HG03442 (cell line): Measurements from ENCODE around the gene MAPRE2.

Source experiments
- ATAC-seq: cut with Tn5 transposase; IDR thresholded peaks from one replicate; pipeline ENCODE4 v1.9.1; 2021; ENCODE audit warnings: mild to moderate bottlenecking, moderate library complexity; ENCODE audit not compliant: unreplicated experiment

Gene MAPRE2

DNA sequence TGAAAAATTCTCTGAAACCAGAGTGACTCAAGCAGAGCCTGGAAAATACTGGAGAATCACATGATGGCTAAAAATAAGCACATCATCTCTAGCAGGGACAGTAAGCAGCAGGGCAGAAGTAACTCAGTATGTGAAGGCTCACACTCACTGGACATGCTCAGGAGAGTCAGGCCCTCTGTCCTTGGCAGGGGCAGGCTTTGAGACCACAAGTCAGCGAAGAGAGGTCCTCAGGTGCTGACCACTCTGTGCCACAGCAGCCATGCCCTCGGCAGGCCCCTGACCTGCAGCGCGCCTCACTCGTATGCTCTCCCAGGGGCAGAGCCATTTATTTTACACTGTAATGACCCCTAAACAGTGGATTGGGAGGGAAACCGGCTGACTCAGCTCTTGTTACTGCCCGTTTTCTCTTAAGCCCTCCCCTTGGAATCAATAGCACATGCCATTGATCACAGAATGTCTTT, 76.8 kb downstream of the MAPRE2 start:
- no peak for ATAC-seq

DNA sequence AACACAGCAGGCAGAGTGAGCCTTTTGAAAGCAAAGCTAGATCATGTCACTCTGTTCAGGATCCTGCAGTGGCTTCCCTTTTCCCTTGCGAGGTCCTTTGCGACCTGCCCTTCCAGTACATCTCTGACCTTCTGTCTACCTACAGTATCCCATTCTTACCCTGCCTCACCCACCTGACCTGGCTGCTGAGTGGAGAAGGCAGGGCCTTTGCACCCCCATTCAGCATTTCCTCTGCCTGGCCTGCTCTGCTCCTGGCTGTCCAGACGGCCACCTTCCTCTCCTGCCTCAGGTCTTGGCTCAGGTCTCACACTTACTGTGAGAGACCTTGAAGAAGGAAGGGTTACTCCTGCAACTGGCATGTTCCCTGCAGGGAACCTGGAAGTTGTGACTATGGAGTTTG, 77.4 kb downstream of the MAPRE2 start:
- no peak for ATAC-seq

- ATAC-seq = no peak
Observed at GRCh38 chr18:35121038-35121437, 79.8 kb downstream of the MAPRE2 start.

- no peak for ATAC-seq
Observed at GRCh38 chr18:35121531-35121930, 80.3 kb downstream of the MAPRE2 start.

DNA sequence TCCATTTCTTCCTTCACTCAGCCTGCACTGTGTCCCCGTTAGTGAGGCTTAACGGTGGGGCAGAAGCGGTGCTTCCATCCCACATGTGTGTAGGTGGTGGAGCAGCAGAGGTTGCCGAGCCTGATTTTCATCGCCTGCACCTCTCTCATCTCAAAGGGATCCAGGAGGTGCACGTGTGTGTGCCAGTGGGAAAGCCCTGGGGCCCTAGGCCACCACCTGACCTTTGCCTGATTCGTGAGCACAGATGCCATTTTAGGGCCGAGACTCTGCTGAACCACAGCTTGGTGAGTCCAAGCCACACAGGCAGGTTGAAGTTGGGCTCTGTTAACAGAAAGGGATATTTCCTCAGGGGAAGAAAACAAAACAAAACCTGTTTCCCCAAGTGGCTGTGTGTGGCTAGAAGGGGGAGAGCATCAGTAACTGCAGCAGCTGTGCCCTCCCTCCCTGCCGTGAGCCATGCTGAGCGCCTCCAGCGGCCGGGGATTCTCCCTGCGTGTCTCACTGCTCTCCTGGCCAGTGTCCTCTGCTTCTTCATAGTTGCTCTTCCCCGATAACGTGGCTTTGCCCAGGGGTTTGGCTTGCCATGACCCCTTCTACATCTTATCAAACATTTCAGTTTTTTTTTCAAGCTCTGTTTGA, 81.5 kb downstream of the MAPRE2 start:
- no peak for ATAC-seq

DNA sequence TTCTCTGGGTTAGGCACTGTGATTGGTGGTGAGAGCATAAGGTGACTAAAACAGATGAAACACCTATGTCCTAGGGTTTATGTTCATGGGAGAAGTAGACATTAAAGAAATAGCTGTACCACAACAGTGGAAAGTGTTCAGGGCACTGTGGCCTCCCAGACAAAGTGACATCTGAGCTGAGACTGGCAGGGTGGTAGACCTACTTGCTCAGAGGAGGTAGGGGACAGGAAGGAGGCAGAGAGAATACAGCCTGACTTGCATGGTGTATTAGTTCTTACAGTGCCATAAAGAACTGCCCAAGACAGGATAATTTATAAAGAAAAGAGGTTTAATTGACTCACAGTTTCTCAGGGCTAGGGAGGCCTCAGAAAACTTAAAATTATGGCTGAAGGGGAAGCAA, 82.6 kb downstream of the MAPRE2 start:
- no peak for ATAC-seq

- no peak for ATAC-seq
Observed at GRCh38 chr18:35127201-35127600, 86.0 kb downstream of the MAPRE2 start.

- ATAC-seq = no peak
Observed at GRCh38 chr18:35128675-35129074, 87.5 kb downstream of the MAPRE2 start.

DNA sequence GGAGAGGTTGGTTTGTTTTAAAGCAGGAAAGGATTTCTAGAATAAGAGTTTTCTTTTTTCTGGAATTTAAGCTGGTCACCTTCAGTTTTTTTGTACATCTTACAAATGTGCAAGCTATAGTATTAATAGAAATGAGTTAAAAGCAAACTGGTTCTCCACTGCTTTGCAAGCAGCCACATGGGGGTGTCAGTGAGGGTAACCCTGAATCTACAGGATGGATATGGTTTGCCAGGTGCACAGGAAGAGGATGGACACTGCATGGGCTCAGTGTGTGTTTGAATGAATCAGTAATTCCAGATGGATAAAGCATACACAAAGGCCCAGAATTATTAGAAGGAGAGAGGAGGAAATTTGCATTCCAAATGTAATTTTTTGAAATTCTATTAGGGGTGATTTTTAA, 89.0 kb downstream of the MAPRE2 start:
- no peak for ATAC-seq

DNA sequence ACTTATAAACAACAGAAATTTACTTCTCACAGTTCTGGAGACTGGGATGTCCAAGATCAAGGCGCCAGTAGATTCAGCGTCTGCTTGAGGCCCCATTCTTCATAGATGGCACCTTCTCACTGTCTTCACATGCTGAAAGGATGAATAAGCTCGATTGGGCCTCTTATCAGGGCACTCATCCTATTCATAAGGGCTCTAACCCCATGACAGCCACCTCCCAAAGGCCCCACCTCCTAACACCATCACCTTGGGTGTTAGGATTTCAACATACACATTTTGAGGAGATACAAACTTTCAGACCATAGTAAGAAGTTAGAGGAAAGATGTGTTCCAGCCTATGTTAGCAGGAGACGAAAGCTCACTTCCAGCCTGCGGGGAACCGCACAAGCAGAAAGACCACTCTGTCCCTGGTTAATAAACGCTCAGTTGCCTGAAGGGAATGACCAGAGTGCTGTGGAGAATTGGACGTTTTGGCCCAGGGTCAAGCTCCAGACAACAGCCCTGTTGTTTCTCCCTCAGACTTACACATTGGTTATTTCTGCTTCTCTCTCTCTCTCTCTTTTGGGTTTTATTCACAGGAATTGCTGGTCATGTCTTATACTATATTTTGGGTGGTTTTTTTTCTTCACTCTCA, 90.3 kb downstream of the MAPRE2 start:
- no peak for ATAC-seq

- ATAC-seq = no peak
Observed at GRCh38 chr18:35132021-35132902, 91.0 kb downstream of the MAPRE2 start.

GRCh38 chr18:35134190-35134730, 93.0 kb downstream of the MAPRE2 start:
- ATAC-seq = no peak

DNA sequence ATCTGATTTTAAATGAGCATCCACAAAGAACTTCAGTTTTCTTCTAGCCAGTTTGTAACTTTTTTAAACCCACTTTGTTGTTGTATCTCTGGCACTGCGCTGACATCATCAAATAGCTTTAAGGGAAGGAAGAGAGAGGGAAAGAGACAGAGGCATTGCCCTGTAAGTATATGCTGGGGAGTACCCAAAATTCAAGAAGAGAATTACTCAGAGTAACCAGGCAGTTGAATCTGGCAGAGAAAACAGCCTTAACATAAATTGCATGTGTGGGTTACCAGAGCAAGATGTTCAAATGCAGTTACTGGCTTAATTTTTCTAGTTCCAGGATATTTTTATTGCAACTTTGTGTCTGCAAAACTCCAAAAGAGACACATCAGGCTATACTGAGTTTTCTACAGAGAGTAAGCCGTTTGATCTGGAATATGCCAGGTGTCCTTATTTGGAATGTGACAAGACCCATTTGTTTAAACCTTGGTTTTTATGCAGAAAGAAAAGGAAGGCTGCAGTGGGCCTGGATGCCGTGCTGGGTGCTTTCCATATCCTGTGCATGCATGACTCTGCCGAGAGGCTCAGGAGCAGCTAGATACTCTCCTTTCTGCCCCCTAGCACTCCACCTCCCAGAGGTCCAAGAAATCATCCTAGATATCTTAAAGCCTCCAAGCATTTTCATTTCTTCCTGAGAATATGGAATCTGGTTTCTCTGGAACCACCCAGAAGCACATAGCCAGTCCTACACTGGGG, 93.7 kb downstream of the MAPRE2 start:
- no peak for ATAC-seq

DNA sequence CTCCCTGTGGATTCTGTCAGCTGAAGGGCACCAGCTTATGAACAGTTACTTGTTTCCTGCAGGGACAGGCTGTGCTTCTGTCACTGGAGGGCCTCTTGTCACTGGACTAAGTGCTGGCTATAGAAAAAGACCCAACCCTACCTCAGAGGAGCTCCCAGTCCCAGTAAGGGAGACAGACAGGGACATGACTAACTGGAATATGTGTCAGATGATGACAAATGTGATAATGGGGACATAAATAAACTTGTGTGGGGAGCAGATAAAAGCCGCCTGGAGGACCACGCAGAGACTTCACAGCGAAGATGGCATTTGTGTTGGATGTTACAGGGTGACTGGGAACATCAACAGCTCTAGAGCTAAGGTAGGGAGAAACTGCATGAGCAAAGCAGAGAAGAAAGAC, 95.0 kb downstream of the MAPRE2 start:
- no peak for ATAC-seq

GRCh38 chr18:35136885-35137284, 95.7 kb downstream of the MAPRE2 start:
- ATAC-seq = no peak

DNA sequence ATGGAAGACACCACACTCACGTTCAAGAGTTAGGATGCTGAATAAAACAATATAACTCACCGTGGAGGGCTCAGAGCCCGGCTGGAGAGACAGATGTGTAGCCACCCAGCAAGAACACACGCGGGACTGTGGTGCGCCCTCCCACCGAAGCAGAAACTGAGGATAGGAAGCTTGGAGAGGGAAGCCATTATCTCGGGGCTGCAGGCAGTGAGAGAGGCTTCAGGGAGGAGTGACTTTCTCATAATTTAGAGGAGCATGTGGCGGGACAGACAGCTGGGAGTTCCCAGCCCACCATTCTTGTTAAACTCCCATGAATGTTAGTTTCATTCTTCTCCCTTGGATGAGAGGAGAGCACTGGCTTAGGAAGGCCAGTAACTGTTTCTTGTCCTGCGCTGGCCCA, 96.4 kb downstream of the MAPRE2 start:
- ATAC-seq = no peak

- ATAC-seq = no peak
Observed at GRCh38 chr18:35138773-35139172, 97.6 kb downstream of the MAPRE2 start.

GRCh38 chr18:35139517-35139916, 98.3 kb downstream of the MAPRE2 start:
- no peak for ATAC-seq

GRCh38 chr18:35141077-35141476, 99.9 kb downstream of the MAPRE2 start:
- no peak for ATAC-seq

DNA sequence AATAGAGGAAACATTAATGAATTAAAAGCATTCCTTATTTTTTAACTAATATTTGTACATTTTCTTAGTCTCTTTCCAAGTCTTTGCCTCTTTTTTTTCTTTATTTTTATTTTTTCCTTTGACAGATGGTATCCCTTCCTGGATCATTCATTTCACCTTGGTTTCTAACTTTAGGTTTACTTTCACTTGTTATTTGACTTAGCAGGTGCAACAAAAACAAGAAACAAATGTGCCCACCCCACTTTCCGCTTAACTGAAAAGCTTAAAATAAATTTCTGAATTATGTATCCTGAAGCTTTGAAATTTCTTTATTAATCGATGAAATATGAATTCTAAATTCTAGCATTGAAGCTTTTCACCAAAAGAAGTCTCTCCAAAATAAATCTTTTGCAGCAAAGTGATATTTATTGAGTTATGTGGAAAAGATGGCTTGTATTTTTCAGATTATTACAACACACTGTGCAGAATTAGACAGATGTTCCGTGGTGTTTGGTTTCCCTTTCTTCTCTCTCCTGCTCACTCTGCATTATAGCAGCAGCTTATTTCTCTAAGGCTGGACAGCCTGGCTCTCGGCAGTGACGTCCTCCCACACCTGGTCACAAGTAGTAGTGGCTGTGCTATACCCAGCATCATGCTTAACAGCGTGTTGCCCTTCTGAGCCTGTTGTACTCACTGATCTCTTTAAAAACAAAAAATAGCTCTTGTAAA, 100.5 kb downstream of the MAPRE2 start:
- ATAC-seq = peak; percentile 60
